Colonic mucosa (tissue), 4 donors: Measurements from ENCODE around the gene GINS1. TPM values are rescaled to one million over a fixed set of nuclear protein-coding genes. Genes with fewer than 3 reads are reported as not detected.
A peak's percentile ranks its signal among the peaks of the same experiment; 100 is the strongest.

Experiments
- DNase-seq: peaks from one replicate; pipeline ENCODE4 v3.0.0-alpha.2; 2020
- H3K27ac ChIP-seq: fragments of 200-600 bp; one replicate; pipeline ENCODE4 v1.8.0; 2021
- H3K27me3 ChIP-seq: fragments of 200-600 bp; one replicate; pipeline ENCODE4 v1.8.0; 2021
- H3K36me3 ChIP-seq: fragments of 200-600 bp; one replicate; pipeline ENCODE4 v1.8.0; 2021
- H3K4me1 ChIP-seq: fragments of 200-600 bp; one replicate; pipeline ENCODE4 v1.8.0; 2021; ENCODE audit warnings: mild to moderate bottlenecking
- H3K4me3 ChIP-seq: fragments of 200-600 bp; one replicate; pipeline ENCODE4 v1.8.0; 2021
- H3K9ac ChIP-seq, 2 donors: one replicate each; pipeline ENCODE4 v1.7.0; 2013; ENCODE audit warnings: control low read depth in 2 of 2, low read depth in 2 of 2, low read length in 2 of 2
- H3K9me3 ChIP-seq: fragments of 200-600 bp; one replicate; pipeline ENCODE4 v1.8.0; 2021
- CTCF ChIP-seq: fragments of 200-600 bp; IDR thresholded peaks from one replicate; pipeline ENCODE4 v1.8.0; 2022; ENCODE audit warnings: antibody characterized with exemption, mild to moderate bottlenecking
- intact Hi-C: fragments of 100-400 bp; cut with DNase I; formaldehyde crosslinking; loops from one replicate; pipeline ENCODE4 v1.14.1; 2022
- total RNA-seq, 2 donors: library from RNA; stranded (reverse); fragmentation: NEBNext Ultra II Directional in 1 of 2; extraction: Animal tissue kit (Norgen Biotek cat#: 25700) in 1 of 2; gene quantifications; one replicate each; pipeline ENCODE4 v1.2.1, GENCODE V29; 2021
- donor health status: healthy.
- donor health status: DM: no; HTN: no; CAD: no.
- donor health status: DM: no; HTN: no; CAD: no.

The GINS1 gene
- total RNA-seq, result 10 to 100 TPM in 1 of 2 donors, 1 to 10 TPM in 1; 5.4 to 24.0 TPM

- Histone ChIP-seq H3K9ac (peak within 1 kb of the TSS; percentile 76 to 83), H3K36me3 (no peaks in the 10 kb centered on the region), H3K9me3 (no peaks in the 10 kb centered on the region), H3K27me3 (no peaks in the 10 kb centered on the region), H3K4me1 (no peaks in the 10 kb centered on the region), H3K27ac (no peak within 1 kb of the TSS), H3K4me3 (peak within 1 kb of the TSS; percentile 75)
- no peak for TF ChIP-seq CTCF
- DNase-seq, result peak; percentile 92
- intact Hi-C loops, result loop anchor here (10.0 kb wide), 1 partner anchor 343 kb away; no protein-coding TSS in a partner anchor
These were observed at the start of gene GINS1 for GRCh38 chr20:25407311-25408169. Gene GINS1, plus strand, starts transcription at chr20:25407673. Its CDS starts 148 bp downstream, at chr20:25407821.

GRCh38 chr20:25360631-25361286 lies 46.7 kb upstream of the GINS1 start:
- Histone ChIP-seq H3K9me3 (no peaks in the 10 kb centered on the region), H3K27ac (peak overlapping the region; percentile 24), H3K27me3 (no peaks in the 10 kb centered on the region), H3K4me3 (no peak overlapping the region), H3K36me3 (no peaks in the 10 kb centered on the region), H3K9ac (no peak overlapping the region), H3K4me1 (no peaks in the 10 kb centered on the region)
- intact Hi-C loops, result no loop called here
- TF ChIP-seq CTCF, result no peak
- DNase-seq, result no peak

- Histone ChIP-seq H3K36me3 (no peaks in the 10 kb centered on the region), H3K4me3 (no peak overlapping the region), H3K27ac (no peak overlapping the region), H3K9ac (no peak overlapping the region), H3K9me3 (no peaks in the 10 kb centered on the region), H3K4me1 (no peaks in the 10 kb centered on the region), H3K27me3 (no peaks in the 10 kb centered on the region)
- TF ChIP-seq CTCF, result no peak
- intact Hi-C loops, result no loop called here
- DNase-seq, result no peak
These were observed 46.2 kb upstream of the GINS1 start for GRCh38 chr20:25361287-25361683.

- Histone ChIP-seq H3K27me3 (no peaks in the 10 kb centered on the region), H3K9me3 (no peaks in the 10 kb centered on the region), H3K4me1 (no peaks in the 10 kb centered on the region), H3K9ac (no peak overlapping the region), H3K4me3 (no peak overlapping the region), H3K27ac (no peak overlapping the region), H3K36me3 (no peaks in the 10 kb centered on the region)
- TF ChIP-seq CTCF, result no peak
- intact Hi-C loops, result no loop called here
- no peak for DNase-seq
These were observed 43.2 kb upstream of the GINS1 start for GRCh38 chr20:25364180-25364788.

- no peak overlapping the region for H3K27ac ChIP-seq
- H3K4me1 ChIP-seq, result no peaks in the 10 kb centered on the region
- no peak for DNase-seq
- no peak overlapping the region for H3K9ac ChIP-seq
- no peaks in the 10 kb centered on the region for H3K27me3 ChIP-seq
- no peak overlapping the region for H3K4me3 ChIP-seq
- no peaks in the 10 kb centered on the region for H3K9me3 ChIP-seq
- H3K36me3 ChIP-seq, result no peaks in the 10 kb centered on the region
- intact Hi-C loops, result no loop called here
- no peak for TF ChIP-seq CTCF
These were observed 42.4 kb upstream of the GINS1 start for GRCh38 chr20:25364879-25365699.
